Panc1 (cell line): Measurements from ENCODE around the gene NCKAP5. TPM values are rescaled to one million over a fixed set of nuclear protein-coding genes. Genes with fewer than 3 reads are reported as not detected.

ENCODE experiments used
- ATAC-seq: fragments of 200-7000 bp; cut with Tn5 transposase; 2 replicates; pipeline ENCODE4 v1.9.1; 2020; ENCODE audit warnings: mild to moderate bottlenecking, moderate library complexity
- BruUV-seq: library from RNA; stranded (reverse); fragments of 400-500 nt; replicated peaks from 2 replicates; lab custom pipeline; 2021; lab: Mats Ljungman, UMichigan
- CTCF ChIA-PET: fragments of 300-600 bp; sonication (Branson Sonifier 250); formaldehyde crosslinking; loops from one replicate; lab custom pipeline; 2022; ENCODE audit warnings: antibody characterized with exemption; lab: Charles Lee
- POLR2A ChIA-PET: fragments of 300-600 bp; sonication (Branson Sonifier 250); formaldehyde crosslinking; loops from one replicate; lab custom pipeline; 2022; ENCODE audit warnings: antibody characterized with exemption; lab: Charles Lee
- DNase-seq: peaks from one replicate; pipeline ENCODE4 v3.0.0-alpha.2; 2010; ENCODE audit warnings: low read depth, low spot score
- H3K27ac ChIP-seq: 2 replicates; pipeline ENCODE4 v1.5.1; 2011; ENCODE audit warnings: mild to moderate bottlenecking, low read length, inconsistent platforms
- H3K27me3 ChIP-seq: fragments of 200-500 bp; sonication (Bioruptor generic); 2 replicates; pipeline ENCODE4 v1.6.0; 2014; ENCODE audit warnings: low read length, inconsistent platforms; ENCODE audit not compliant: control insufficient read depth, insufficient read depth
- H3K36me3 ChIP-seq: fragments of 200-500 bp; sonication (Bioruptor generic); 2 replicates; pipeline ENCODE4 v1.5.1; 2014; ENCODE audit warnings: inconsistent platforms, mild to moderate bottlenecking, low read length, moderate library complexity; ENCODE audit not compliant: control insufficient read depth, insufficient read depth
- H3K4me1 ChIP-seq: 2 replicates; pipeline ENCODE4 v1.5.1; 2011; ENCODE audit warnings: inconsistent platforms, mild to moderate bottlenecking, low read length, moderate library complexity; ENCODE audit not compliant: control insufficient read depth, insufficient read depth
- H3K4me3 ChIP-seq, 2 experiments: 2 replicates each; pipeline ENCODE4 v1.5.1; 2011 to 2012; ENCODE audit warnings: low read depth in 2 of 2, low read length in 2 of 2, mild to moderate bottlenecking in 2 of 2, inconsistent platforms in 1 of 2, moderate library complexity in 1 of 2
- H3K9me3 ChIP-seq: fragments of 200-500 bp; sonication (Bioruptor generic); 2 replicates; pipeline ENCODE4 v1.5.1; 2014; ENCODE audit warnings: low read depth, mild to moderate bottlenecking, inconsistent platforms, low read length, moderate library complexity; ENCODE audit not compliant: control insufficient read depth, insufficient read depth
- CTCF ChIP-seq: fragments of 450-650 bp; IDR thresholded peaks from 2 replicates; pipeline ENCODE4 v1.5.1; 2017; ENCODE audit warnings: mild to moderate bottlenecking
- POLR2AphosphoS5 ChIP-seq: IDR thresholded peaks from 2 replicates; pipeline ENCODE4 v1.6.1; 2012; ENCODE audit warnings: mild to moderate bottlenecking, low read depth, low read length, moderate library complexity
- REST ChIP-seq, 2 experiments: IDR thresholded peaks; 2 replicates each; pipeline ENCODE4 v1.6.1; 2011 to 2012; ENCODE audit warnings: low read depth in 2 of 2, control low read depth in 1 of 2, low read length in 1 of 2, mild to moderate bottlenecking in 1 of 2, moderate library complexity in 1 of 2; ENCODE audit not compliant: insufficient read depth in 1 of 2
- SIN3A ChIP-seq: IDR thresholded peaks from 2 replicates; pipeline ENCODE4 v1.6.1; 2012; ENCODE audit warnings: low read depth, mild to moderate bottlenecking, low read length, moderate library complexity, borderline replicate concordance; ENCODE audit not compliant: insufficient read depth
- TCF7L2 ChIP-seq: IDR thresholded peaks from 2 replicates; pipeline ENCODE4 v1.6.1; 2011; ENCODE audit warnings: mild to moderate bottlenecking, low read depth, low read length, inconsistent platforms
- in situ Hi-C: cut with HindIII; loops from 2 replicates; pipeline ENCODE4 v1.10.0; 2016; ENCODE audit warnings: low sequenced_read_pairs, low pct_unique_long_range_greater_than_20kb
- intact Hi-C: fragments of 100-400 bp; cut with micrococcal nuclease; formaldehyde crosslinking; loops from one replicate; pipeline ENCODE4 v1.10.0; 2022; ENCODE audit not compliant: unreplicated experiment
- total RNA-seq: library from RNA; stranded (reverse); gene quantifications from one replicate; pipeline ENCODE4 v1.2.1, GENCODE V29; 2021; ENCODE audit not compliant: unreplicated experiment

NCKAP5 gene
- total RNA-seq, 1 experiment from 2014 or later, result 0.10 TPM

- in situ Hi-C loops (no loop called here), intact Hi-C loops (no loop called here)
- Histone ChIP-seq H3K27ac (no peak overlapping the region), H3K36me3 (no peaks in the 10 kb centered on the region), H3K4me3 (no peak overlapping the region), H3K27me3 (no peaks in the 10 kb centered on the region), H3K9me3 (no peaks in the 10 kb centered on the region), H3K4me1 (no peaks in the 10 kb centered on the region)
- POLR2A ChIA-PET, result no interaction called here
- BruUV-seq, result no TSS peak
- CTCF ChIA-PET, result no interaction called here
- ATAC-seq (no peak), DNase-seq (no peak)
- no peak for TF ChIP-seq CTCF
- no peak for TF ChIP-seq REST (IDR thresholded peaks at IDR 0.05; ENCODE audit: insufficient read depth in 1 of 2, low read depth in 2 of 2, low read length in 1 of 2)
- no peak for TF ChIP-seq POLR2AphosphoS5
- TF ChIP-seq TCF7L2, result no peak
- TF ChIP-seq SIN3A, result no peak
Observed at GRCh38 chr2:133457861-133458260, 110.4 kb downstream of the NCKAP5 start.

DNA sequence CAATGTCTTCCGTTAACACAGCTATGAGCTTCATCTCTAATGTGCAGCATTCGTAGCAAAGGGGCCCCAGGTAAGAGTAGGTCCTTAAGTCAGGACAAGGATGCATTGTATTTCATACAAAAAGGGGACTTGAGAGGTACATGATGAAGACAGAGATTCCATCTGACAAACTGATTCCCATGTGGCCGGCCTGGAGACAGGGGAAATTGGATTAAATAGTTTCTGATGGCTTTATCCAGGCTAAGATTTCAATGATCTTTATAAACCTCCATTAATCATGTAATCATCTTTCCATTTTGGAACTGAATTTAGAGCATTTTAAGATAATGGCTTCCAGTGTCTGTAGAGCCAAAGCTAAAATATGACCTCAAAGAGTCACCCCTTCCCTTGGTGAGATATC lies 111.3 kb downstream of the NCKAP5 start:
- H3K9me3 ChIP-seq, result no peaks in the 10 kb centered on the region
- ChIA-PET CTCF (no interaction called here), POLR2A (no interaction called here)
- H3K27me3 ChIP-seq, result no peaks in the 10 kb centered on the region
- in situ Hi-C loops, result no loop called here
- H3K27ac ChIP-seq, result no peak overlapping the region
- ATAC-seq (no peak), DNase-seq (no peak)
- H3K36me3 ChIP-seq, result no peaks in the 10 kb centered on the region
- H3K4me1 ChIP-seq, result no peaks in the 10 kb centered on the region
- intact Hi-C loops, result no loop called here
- TF ChIP-seq REST (IDR thresholded peaks at IDR 0.05; ENCODE audit: insufficient read depth in 1 of 2, low read depth in 2 of 2, low read length in 1 of 2) (no peak), CTCF (no peak), SIN3A (no peak)
- no TSS peak for BruUV-seq
- no peak overlapping the region for H3K4me3 ChIP-seq
